AG04450 (cell line): ENCODE measurements around the gene GGCT. TPM values are rescaled to one million over a fixed set of nuclear protein-coding genes. Genes with fewer than 3 reads are reported as not detected.

Experiments used
- CTCF ChIA-PET: fragments of 300-600, 350-600 bp; formaldehyde crosslinking; extraction: SDS; loops from one replicate; lab custom pipeline; 2022; ENCODE audit warnings: antibody characterized with exemption, inconsistent platforms; lab: Charles Lee
- POLR2A ChIA-PET: fragments of 350-600 bp; formaldehyde crosslinking; extraction: SDS; loops from one replicate; lab custom pipeline; 2021; ENCODE audit warnings: antibody characterized with exemption, inconsistent platforms; lab: Yijun Ruan, JAX
- DNase-seq: peaks from one replicate; pipeline ENCODE4 v3.0.0-alpha.2; 2011; ENCODE audit warnings: low read depth, low spot score
- H3K27ac ChIP-seq: one replicate; pipeline ENCODE4 v1.5.1; 2012; ENCODE audit warnings: low read depth, low read length, control low read depth
- H3K27me3 ChIP-seq: one replicate; pipeline ENCODE4 v1.6.0; 2012; ENCODE audit warnings: low read length; ENCODE audit not compliant: control insufficient read depth, insufficient read depth
- H3K4me3 ChIP-seq: 2 replicates; pipeline ENCODE4 v1.5.1; 2011; ENCODE audit warnings: mild to moderate bottlenecking, low read depth, low read length, control low read depth
- H3K9me3 ChIP-seq: 2 replicates; pipeline ENCODE4 v1.5.1; 2012; ENCODE audit warnings: low read length; ENCODE audit not compliant: control insufficient read depth, insufficient read depth
- polyA plus RNA-seq: library from polyadenylated mRNA; depleted of rRNA; stranded (reverse); fragments of >200 nt; gene quantifications from 2 replicates; pipeline ENCODE4 v1.2.3, GENCODE V29; 2011; rRNA removed
- TF ChIP-seq, protein P1 (sequence below): IDR thresholded peaks from 2 replicates; pipeline ENCODE4 v1.5.1; 2011; ENCODE audit warnings: low read depth, low read length, control low read depth, inconsistent platforms

GGCT gene
- polyA plus RNA-seq, 1 experiment = 24.4 TPM

DNA sequence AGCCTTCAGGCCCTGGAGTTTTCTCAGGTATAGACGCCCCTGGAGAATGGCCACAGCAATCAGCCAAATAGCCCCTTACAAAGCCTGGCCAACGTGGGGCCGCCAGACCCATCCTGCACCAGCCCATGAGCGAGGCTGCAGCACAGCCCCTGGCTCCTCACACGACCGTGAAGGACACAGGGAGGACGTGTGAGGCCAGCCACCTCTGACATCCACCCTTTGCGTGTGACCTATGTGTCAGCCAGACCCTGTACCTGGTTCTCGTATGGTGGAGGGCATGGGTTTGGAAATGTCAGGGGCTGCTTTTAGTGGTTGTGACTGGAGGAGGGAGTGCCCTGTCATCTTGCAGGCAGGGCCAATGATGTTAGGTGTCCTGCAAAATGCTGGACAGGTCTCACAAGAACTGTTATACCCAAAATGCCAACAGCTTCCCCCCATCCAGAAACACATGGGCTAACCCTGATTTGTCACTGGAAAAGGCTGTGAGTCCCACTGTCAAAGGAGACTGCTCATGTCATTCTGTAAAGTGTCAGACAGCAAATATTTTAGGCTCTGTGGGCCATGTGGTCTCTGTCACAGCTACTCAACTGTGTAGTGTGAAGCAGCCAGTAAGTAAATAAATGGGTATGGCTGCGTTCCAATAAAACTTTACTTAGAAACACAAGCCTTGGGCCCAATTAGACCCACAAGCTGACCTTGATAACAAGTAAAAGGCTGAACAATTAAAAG is 56.0 kb downstream of the GGCT start:
- H3K9me3 ChIP-seq = no peaks in the 10 kb centered on the region; the same call in 1 of the 2 replicates
- TF ChIP-seq, protein P1, sequence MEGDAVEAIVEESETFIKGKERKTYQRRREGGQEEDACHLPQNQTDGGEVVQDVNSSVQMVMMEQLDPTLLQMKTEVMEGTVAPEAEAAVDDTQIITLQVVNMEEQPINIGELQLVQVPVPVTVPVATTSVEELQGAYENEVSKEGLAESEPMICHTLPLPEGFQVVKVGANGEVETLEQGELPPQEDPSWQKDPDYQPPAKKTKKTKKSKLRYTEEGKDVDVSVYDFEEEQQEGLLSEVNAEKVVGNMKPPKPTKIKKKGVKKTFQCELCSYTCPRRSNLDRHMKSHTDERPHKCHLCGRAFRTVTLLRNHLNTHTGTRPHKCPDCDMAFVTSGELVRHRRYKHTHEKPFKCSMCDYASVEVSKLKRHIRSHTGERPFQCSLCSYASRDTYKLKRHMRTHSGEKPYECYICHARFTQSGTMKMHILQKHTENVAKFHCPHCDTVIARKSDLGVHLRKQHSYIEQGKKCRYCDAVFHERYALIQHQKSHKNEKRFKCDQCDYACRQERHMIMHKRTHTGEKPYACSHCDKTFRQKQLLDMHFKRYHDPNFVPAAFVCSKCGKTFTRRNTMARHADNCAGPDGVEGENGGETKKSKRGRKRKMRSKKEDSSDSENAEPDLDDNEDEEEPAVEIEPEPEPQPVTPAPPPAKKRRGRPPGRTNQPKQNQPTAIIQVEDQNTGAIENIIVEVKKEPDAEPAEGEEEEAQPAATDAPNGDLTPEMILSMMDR = no peak
- H3K27ac ChIP-seq = no peak overlapping the region
- DNase-seq = no peak
- ChIA-PET POLR2A (no interaction called here), CTCF (interaction anchor here (1.6 kb wide), 1 partner anchor 21 kb away, joined by 8 read pairs; no protein-coding TSS in a partner anchor)
- no peak overlapping the region for H3K4me3 ChIP-seq
- no peaks in the 10 kb centered on the region for H3K27me3 ChIP-seq

DNA sequence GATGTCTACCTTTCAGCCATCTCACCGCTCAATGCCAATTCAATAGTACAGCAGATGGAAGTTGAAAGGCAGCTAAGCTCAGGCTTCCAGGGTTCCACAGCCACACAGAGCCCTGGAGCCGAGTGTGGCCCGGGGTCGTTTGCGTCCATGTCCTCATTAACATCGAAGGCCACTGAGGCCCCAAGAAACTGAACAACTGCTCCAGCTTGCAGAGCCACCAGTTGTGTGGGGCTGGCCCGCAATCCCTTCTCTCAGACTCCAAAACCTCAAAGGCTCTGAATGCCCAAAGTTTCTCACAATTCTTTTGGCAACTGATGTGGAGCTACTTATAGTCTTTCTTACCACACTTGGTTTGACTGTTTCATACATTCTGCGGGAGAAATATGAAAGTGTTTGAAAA is 57.2 kb downstream of the GGCT start:
- Histone ChIP-seq H3K27ac (no peak overlapping the region), H3K4me3 (no peak overlapping the region), H3K27me3 (no peaks in the 10 kb centered on the region), H3K9me3 (no peaks in the 10 kb centered on the region; the same call in 1 of the 2 replicates)
- DNase-seq = no peak
- ChIA-PET POLR2A (no interaction called here), CTCF (no interaction called here)
- TF ChIP-seq, protein P1 = no peak

Other genes starting within 250 kb of the GGCT start
- gene ZNRF2, start 220.2 kb downstream of the GGCT start, polyA plus RNA-seq = 0.56 and 0.74 TPM in 2 replicates
- gene NOD1, start 26.0 kb downstream of the GGCT start, polyA plus RNA-seq = 3.3 and 3.5 TPM in 2 replicates
- gene GARS1, start 90.0 kb upstream of the GGCT start, polyA plus RNA-seq = 749 and 829 TPM in 2 replicates
- not detected in 2 replicates for gene CRHR2, start 177.6 kb upstream of the GGCT start, polyA plus RNA-seq
- 6.6 and 7.6 TPM in 2 replicates for gene INMT, start 247.3 kb upstream of the GGCT start, polyA plus RNA-seq